Gastrocnemius medialis (tissue), 4 donors: ENCODE measurements around the gene NAAA.

ENCODE experiments used
- POLR2A ChIP-seq, 2 donors: fragments of 450-650 bp; IDR thresholded peaks; one replicate each; pipeline ENCODE4 v1.6.1; 2017; ENCODE audit warnings: antibody characterized with exemption in 2 of 2, mild to moderate bottlenecking in 2 of 2, moderate library complexity in 2 of 2
- TF ChIP-seq, protein P1 (sequence below), 5 experiments: fragments of 450-650 bp in 3 of 5; fragments of 200-600 bp in 2 of 5; sonication (generic) in 2 of 5; IDR thresholded peaks in 4 of 5; conservative IDR thresholded peaks in 1 of 5; 1 replicate in 4 of 5; 2 replicates in 1 of 5; pipeline ENCODE4 v1.5.1; 2016 to 2019; ENCODE audit warnings: antibody characterized with exemption in 5 of 5, mild to moderate bottlenecking in 3 of 5, moderate library complexity in 3 of 5

DNA sequence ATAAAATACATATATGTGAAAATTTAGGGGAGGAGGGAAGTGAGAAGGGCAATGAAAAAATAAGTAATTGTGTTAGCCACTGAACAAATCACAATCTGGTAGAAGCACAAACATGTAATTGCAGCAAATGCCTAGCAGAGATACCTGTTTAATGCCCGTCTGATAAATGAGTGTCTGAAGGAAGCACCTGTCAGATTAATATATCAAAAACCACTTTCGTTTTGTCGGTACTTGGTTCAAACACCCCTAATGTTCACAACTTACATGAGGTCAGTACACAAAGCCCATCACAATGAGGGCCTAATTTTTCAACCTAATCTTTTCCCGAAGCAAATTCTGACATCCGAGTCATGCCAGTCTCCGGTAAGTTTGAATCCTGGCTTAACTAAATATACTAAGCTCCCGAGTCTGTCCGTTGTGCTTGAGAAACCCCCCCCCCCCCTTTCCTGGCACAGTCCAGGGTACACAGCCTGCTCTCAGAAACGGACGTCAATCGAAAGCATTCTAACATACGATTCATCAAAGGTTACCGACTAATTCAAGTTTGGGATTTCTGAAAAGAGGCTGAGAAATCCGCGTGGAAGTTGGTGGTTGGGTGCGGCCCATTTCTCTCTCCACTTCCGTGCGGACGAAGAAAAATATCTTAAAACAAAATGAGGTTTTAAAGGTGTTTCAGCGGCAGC, 49.2 kb upstream of the NAAA start:
- TF ChIP-seq, protein P1, sequence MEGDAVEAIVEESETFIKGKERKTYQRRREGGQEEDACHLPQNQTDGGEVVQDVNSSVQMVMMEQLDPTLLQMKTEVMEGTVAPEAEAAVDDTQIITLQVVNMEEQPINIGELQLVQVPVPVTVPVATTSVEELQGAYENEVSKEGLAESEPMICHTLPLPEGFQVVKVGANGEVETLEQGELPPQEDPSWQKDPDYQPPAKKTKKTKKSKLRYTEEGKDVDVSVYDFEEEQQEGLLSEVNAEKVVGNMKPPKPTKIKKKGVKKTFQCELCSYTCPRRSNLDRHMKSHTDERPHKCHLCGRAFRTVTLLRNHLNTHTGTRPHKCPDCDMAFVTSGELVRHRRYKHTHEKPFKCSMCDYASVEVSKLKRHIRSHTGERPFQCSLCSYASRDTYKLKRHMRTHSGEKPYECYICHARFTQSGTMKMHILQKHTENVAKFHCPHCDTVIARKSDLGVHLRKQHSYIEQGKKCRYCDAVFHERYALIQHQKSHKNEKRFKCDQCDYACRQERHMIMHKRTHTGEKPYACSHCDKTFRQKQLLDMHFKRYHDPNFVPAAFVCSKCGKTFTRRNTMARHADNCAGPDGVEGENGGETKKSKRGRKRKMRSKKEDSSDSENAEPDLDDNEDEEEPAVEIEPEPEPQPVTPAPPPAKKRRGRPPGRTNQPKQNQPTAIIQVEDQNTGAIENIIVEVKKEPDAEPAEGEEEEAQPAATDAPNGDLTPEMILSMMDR (IDR thresholded peaks at IDR 0.05 in 4 of 5, conservative IDR thresholded peaks at IDR 0.05 in 1 of 5) = no peak
- TF ChIP-seq POLR2A (IDR thresholded peaks at IDR 0.05) = no peak
